ENCODE measurements around the gene TDP1.

Gene TDP1

DNA sequence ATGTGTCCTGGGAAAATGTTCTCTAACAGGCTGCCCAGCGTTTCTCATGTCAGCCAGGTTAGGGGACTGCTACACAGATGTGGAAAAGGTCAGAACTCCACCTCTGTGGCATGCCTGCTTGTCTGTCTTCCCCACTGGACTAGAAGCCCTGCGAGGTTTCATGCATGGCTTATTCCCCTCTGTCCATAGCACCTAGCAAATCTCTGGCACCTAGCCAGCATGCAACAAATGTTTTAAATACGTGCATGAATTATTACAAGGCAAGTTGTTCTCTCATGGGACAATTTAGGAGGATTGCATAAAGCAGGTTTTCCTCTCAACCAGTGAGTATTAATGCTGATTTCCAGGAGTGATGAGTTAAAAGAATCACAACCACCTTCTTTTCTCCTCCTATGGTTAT lies 84.7 kb downstream of the TDP1 start:
- no peak for DNase-seq (ENCODE audit: low read depth)
- TF ChIP-seq, protein P1, sequence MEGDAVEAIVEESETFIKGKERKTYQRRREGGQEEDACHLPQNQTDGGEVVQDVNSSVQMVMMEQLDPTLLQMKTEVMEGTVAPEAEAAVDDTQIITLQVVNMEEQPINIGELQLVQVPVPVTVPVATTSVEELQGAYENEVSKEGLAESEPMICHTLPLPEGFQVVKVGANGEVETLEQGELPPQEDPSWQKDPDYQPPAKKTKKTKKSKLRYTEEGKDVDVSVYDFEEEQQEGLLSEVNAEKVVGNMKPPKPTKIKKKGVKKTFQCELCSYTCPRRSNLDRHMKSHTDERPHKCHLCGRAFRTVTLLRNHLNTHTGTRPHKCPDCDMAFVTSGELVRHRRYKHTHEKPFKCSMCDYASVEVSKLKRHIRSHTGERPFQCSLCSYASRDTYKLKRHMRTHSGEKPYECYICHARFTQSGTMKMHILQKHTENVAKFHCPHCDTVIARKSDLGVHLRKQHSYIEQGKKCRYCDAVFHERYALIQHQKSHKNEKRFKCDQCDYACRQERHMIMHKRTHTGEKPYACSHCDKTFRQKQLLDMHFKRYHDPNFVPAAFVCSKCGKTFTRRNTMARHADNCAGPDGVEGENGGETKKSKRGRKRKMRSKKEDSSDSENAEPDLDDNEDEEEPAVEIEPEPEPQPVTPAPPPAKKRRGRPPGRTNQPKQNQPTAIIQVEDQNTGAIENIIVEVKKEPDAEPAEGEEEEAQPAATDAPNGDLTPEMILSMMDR (conservative IDR thresholded peaks at IDR 0.05; ENCODE audit: low read depth, low read length) = no peak
- no peak overlapping the region for H3K4me3 ChIP-seq (ENCODE audit: low read length)

DNA sequence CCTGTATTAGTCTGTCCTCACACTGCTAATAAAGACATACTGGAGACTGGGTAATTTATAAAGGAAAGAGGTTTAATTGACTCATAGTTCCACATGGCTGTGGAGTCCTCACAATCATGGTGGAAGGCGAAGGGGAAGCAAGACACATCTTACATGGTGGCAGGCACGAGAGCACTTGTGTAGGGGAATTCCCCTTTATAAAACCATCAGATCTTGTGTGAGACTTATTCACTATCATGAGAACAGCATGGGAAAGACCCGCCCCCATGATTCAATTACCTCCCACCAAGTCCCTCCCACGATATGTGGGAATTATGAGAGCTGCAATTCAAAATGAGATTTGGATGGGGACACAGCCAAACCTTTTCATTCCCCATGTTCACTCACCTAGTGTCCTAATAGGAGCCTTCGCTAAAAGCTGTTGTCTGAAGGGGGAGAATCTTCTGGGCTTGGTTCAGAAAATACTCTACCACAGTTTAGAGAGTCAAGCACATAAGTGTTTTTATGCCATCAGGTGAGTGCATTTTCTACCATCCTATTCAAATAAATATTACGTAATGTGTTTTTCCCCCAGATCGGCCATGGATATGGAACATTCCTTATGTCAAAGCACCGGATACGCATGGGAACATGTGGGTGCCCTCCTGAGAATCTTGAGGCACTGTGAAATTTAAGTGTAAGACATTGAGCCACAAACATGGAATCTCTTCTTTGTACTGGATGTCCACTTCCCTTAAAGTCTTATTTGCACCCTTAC lies 86.9 kb downstream of the TDP1 start:
- no peak for DNase-seq (ENCODE audit: low read depth)
- TF ChIP-seq, protein P1 (conservative IDR thresholded peaks at IDR 0.05; ENCODE audit: low read depth, low read length) = no peak
- H3K4me3 ChIP-seq (ENCODE audit: low read length) = no peak overlapping the region

DNA sequence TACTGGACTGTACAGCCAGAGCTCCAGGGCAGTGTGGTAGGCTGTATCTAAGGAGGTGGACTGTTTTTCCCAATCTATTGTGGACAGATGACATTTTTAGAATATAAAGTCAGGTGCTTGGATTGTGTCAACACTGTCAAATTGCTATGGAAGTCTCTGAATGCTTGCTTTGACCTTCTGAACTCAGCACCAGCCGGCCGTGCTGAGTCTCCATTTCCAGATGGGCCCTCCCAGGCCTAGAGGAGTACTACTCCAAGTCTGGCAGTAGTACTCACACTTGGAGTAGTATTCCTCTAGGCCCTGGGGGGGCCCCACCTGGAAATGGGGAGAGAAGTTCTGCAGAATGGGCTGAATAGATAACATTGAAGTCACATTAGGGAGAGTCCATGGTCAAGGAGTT lies 89.9 kb downstream of the TDP1 start:
- TF ChIP-seq, protein P1 (conservative IDR thresholded peaks at IDR 0.05; ENCODE audit: low read depth, low read length) = no peak
- no peak for DNase-seq (ENCODE audit: low read depth)
- no peak overlapping the region for H3K4me3 ChIP-seq (ENCODE audit: low read length)

DNA sequence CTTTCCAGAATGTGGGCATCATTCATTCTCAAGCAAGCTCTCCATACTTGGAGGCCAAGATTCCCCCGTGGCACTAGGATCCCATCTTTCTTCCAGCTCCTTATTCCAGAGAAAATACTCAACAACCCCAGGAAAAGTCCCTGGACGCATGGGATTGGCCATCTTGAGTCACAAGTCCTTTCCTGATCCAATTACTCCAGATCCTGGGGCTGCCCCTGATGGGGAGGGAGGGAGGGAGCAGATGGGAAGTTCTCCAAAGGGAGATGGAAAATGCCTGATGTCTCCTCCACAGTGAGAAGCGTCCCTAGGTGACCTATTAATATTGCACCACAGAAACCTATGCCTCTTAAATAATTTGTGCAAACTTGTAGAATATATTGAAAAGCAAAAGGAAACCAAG lies 93.7 kb downstream of the TDP1 start:
- DNase-seq (ENCODE audit: low read depth) = no peak
- TF ChIP-seq, protein P1 (conservative IDR thresholded peaks at IDR 0.05; ENCODE audit: low read depth, low read length) = no peak
- H3K4me3 ChIP-seq (ENCODE audit: low read length) = no peak overlapping the region

DNA sequence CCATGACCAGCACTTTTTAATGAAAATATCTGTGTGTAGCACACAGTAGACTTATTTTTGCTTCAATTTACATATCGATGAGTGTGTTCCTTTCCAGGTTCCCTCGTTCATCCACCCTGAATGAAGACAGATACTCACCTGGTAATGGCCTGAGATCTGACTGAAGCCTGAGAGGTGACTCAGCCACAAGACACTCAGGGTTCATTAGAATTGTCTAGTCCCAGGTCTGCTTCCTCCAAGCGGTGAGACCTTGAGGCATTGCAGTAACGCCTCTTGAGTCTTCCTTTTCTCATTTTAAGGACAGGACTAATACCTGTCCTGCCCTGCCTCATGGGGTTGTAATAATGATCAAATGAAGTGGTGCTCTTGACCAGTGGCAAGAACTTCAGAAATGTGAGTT lies 94.5 kb downstream of the TDP1 start:
- no peak for DNase-seq (ENCODE audit: low read depth)
- H3K4me3 ChIP-seq (ENCODE audit: low read length) = no peak overlapping the region
- TF ChIP-seq, protein P1 (conservative IDR thresholded peaks at IDR 0.05; ENCODE audit: low read depth, low read length) = no peak

DNA sequence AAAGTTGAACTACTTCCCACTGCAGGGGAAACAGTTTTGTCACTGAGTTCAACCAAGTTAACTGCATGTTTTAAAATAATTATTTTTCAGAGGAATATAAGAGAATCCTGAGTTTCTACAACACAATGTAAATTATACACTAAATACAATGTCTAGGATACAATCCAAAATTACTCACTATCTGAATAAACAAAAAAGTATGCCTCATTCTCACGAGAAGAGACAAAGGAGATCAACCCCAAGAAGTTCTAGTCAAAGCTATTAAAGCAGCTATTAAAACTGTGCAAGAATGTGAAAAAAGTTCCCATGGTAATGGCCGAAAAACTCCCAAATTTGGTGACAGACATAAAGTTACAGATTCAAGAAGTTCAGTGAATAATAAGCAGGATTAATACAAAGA lies 97.3 kb downstream of the TDP1 start:
- no peak for DNase-seq (ENCODE audit: low read depth)
- TF ChIP-seq, protein P1 (conservative IDR thresholded peaks at IDR 0.05; ENCODE audit: low read depth, low read length) = no peak
- no peak overlapping the region for H3K4me3 ChIP-seq (ENCODE audit: low read length)

DNA sequence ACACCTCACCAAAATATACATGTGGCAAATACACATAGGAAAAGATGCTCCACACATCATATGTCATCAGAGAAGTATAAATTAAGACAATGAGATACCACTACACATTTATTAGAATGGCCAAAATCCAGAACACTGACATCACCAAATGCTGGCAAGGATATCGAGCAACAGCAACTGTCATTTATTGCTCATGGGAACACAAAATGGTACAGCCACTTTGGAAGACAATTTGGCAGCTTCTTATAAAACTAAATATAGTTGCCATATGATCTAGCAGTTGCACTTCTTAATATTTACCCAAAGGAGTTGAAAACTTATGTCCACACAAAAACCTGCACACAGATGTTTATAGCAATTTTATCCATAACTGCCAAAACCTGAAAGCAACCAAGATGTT lies 99.1 kb downstream of the TDP1 start:
- DNase-seq (ENCODE audit: low read depth) = no peak
- H3K4me3 ChIP-seq (ENCODE audit: low read length) = no peak overlapping the region
- TF ChIP-seq, protein P1 (conservative IDR thresholded peaks at IDR 0.05; ENCODE audit: low read depth, low read length) = no peak
